ENCODE measurements around the gene CAP1. TPM values are rescaled to one million over a fixed set of nuclear protein-coding genes. Genes with fewer than 3 reads are reported as not detected.

CAP1 gene
- polyA plus RNA-seq, 1 donor from 2014 or later = 162 TPM

- H3K9ac ChIP-seq (ENCODE audit: low read length) = no peak overlapping the region
- H3K9me3 ChIP-seq (ENCODE audit: low read length) = no peaks in the 10 kb centered on the region
- peaks cover 21% of the 10 kb centered on the region for H3K36me3 ChIP-seq (ENCODE audit: insufficient read depth, low read length)
- no peaks in the 10 kb centered on the region for H3F3A ChIP-seq (ENCODE audit: insufficient read depth, low read length, poor library complexity, severe bottlenecking)
- H3K79me2 ChIP-seq (replicated peaks; ENCODE audit: insufficient read depth, low read length) = no peaks in the 10 kb centered on the region
- TF ChIP-seq, protein P1, sequence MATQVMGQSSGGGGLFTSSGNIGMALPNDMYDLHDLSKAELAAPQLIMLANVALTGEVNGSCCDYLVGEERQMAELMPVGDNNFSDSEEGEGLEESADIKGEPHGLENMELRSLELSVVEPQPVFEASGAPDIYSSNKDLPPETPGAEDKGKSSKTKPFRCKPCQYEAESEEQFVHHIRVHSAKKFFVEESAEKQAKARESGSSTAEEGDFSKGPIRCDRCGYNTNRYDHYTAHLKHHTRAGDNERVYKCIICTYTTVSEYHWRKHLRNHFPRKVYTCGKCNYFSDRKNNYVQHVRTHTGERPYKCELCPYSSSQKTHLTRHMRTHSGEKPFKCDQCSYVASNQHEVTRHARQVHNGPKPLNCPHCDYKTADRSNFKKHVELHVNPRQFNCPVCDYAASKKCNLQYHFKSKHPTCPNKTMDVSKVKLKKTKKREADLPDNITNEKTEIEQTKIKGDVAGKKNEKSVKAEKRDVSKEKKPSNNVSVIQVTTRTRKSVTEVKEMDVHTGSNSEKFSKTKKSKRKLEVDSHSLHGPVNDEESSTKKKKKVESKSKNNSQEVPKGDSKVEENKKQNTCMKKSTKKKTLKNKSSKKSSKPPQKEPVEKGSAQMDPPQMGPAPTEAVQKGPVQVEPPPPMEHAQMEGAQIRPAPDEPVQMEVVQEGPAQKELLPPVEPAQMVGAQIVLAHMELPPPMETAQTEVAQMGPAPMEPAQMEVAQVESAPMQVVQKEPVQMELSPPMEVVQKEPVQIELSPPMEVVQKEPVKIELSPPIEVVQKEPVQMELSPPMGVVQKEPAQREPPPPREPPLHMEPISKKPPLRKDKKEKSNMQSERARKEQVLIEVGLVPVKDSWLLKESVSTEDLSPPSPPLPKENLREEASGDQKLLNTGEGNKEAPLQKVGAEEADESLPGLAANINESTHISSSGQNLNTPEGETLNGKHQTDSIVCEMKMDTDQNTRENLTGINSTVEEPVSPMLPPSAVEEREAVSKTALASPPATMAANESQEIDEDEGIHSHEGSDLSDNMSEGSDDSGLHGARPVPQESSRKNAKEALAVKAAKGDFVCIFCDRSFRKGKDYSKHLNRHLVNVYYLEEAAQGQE (IDR thresholded peaks at IDR 0.05; ENCODE audit: borderline replicate concordance) = no peak
- TF ChIP-seq MXI1 (conservative IDR thresholded peaks at IDR 0.05; ENCODE audit: poor library complexity, severe bottlenecking) = no peak
- TF ChIP-seq EP300 (conservative IDR thresholded peaks at IDR 0.05; ENCODE audit: poor library complexity, severe bottlenecking) = no peak
- no peak for TF ChIP-seq RAD21 (conservative IDR thresholded peaks at IDR 0.05)
- TF ChIP-seq TAF1 (IDR thresholded peaks at IDR 0.05; ENCODE audit: low read depth) = no peak
- TF ChIP-seq, protein P2, sequence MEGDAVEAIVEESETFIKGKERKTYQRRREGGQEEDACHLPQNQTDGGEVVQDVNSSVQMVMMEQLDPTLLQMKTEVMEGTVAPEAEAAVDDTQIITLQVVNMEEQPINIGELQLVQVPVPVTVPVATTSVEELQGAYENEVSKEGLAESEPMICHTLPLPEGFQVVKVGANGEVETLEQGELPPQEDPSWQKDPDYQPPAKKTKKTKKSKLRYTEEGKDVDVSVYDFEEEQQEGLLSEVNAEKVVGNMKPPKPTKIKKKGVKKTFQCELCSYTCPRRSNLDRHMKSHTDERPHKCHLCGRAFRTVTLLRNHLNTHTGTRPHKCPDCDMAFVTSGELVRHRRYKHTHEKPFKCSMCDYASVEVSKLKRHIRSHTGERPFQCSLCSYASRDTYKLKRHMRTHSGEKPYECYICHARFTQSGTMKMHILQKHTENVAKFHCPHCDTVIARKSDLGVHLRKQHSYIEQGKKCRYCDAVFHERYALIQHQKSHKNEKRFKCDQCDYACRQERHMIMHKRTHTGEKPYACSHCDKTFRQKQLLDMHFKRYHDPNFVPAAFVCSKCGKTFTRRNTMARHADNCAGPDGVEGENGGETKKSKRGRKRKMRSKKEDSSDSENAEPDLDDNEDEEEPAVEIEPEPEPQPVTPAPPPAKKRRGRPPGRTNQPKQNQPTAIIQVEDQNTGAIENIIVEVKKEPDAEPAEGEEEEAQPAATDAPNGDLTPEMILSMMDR (IDR thresholded peaks at IDR 0.05; ENCODE audit: poor library complexity, severe bottlenecking) = no peak
- TF ChIP-seq POLR2AphosphoS5 (IDR thresholded peaks at IDR 0.05) = no peak
- no peak for TF ChIP-seq SMC3 (conservative IDR thresholded peaks at IDR 0.05; ENCODE audit: poor library complexity)
- TF ChIP-seq EZH2 (IDR thresholded peaks at IDR 0.05; ENCODE audit: borderline replicate concordance, insufficient read depth, low read length, poor library complexity, severe bottlenecking) = no peak
- no peak overlapping the region for H3K4me2 ChIP-seq (ENCODE audit: low read length)
- no peaks in the 10 kb centered on the region for H3K27me3 ChIP-seq (ENCODE audit: insufficient read depth, low read depth, low read length)
- H3K9me2 ChIP-seq (ENCODE audit: insufficient read depth, low read length) = no peaks in the 10 kb centered on the region
- H3K27ac ChIP-seq (ENCODE audit: low read length) = no peak overlapping the region
- no peak overlapping the region for H2AFZ ChIP-seq (ENCODE audit: low read depth, low read length)
- no peak overlapping the region for H3K4me3 ChIP-seq (ENCODE audit: low read length)
- H4K20me1 ChIP-seq (ENCODE audit: insufficient read depth) = no peaks in the 10 kb centered on the region
Observed at GRCh38 chr1:40073062-40073461, 32.5 kb downstream of the CAP1 start.

DNA sequence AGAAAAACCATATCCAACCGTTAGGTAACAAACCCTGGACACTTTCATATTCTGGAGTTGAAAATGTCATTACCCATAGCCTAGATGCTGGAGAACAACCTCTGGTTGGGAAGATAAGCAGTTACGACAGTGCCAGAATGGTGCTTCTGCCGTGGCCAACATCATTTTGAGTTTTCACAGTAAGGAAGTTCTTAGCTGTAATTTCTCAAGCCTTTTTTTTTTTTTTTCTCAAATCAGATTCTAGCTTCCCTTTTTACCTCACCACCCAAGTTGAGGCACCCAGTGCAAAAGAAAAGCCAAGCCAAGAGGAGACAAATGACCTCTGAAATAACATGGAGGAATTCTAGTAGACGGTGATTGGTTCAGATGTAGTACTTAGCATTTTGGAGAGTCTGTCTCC, 34.7 kb downstream of the CAP1 start:
- Histone ChIP-seq H3K9me3 (ENCODE audit: low read length) (no peaks in the 10 kb centered on the region), H3K79me2 (replicated peaks; ENCODE audit: insufficient read depth, low read length) (no peaks in the 10 kb centered on the region), H3F3A (ENCODE audit: insufficient read depth, low read length, poor library complexity, severe bottlenecking) (no peaks in the 10 kb centered on the region), H3K9me2 (ENCODE audit: insufficient read depth, low read length) (no peaks in the 10 kb centered on the region), H2AFZ (ENCODE audit: low read depth, low read length) (no peak overlapping the region), H4K20me1 (ENCODE audit: insufficient read depth) (no peaks in the 10 kb centered on the region), H3K4me2 (ENCODE audit: low read length) (no peak overlapping the region), H3K4me3 (ENCODE audit: low read length) (no peak overlapping the region), H3K36me3 (ENCODE audit: insufficient read depth, low read length) (peaks cover 11% of the 10 kb centered on the region), H3K9ac (ENCODE audit: low read length) (no peak overlapping the region), H3K27ac (ENCODE audit: low read length) (no peak overlapping the region), H3K27me3 (ENCODE audit: insufficient read depth, low read depth, low read length) (no peaks in the 10 kb centered on the region)
- TF ChIP-seq, protein P2 (IDR thresholded peaks at IDR 0.05; ENCODE audit: poor library complexity, severe bottlenecking) = no peak
- TF ChIP-seq POLR2AphosphoS5 (IDR thresholded peaks at IDR 0.05) (no peak), EP300 (conservative IDR thresholded peaks at IDR 0.05; ENCODE audit: poor library complexity, severe bottlenecking) (no peak), TAF1 (IDR thresholded peaks at IDR 0.05; ENCODE audit: low read depth) (no peak), MXI1 (conservative IDR thresholded peaks at IDR 0.05; ENCODE audit: poor library complexity, severe bottlenecking) (no peak), RAD21 (conservative IDR thresholded peaks at IDR 0.05) (no peak), EZH2 (IDR thresholded peaks at IDR 0.05; ENCODE audit: borderline replicate concordance, insufficient read depth, low read length, poor library complexity, severe bottlenecking) (no peak), SMC3 (conservative IDR thresholded peaks at IDR 0.05; ENCODE audit: poor library complexity) (no peak)
- TF ChIP-seq, protein P1 (IDR thresholded peaks at IDR 0.05; ENCODE audit: borderline replicate concordance) = no peak

All from neural cell (in vitro differentiated cells).